ENCODE measurements around the gene HERC4. TPM values are rescaled to one million over a fixed set of nuclear protein-coding genes. Genes with fewer than 3 reads are reported as not detected.
A peak's percentile ranks its signal among the peaks of the same experiment; 100 is the strongest.
"Not testable (repeated sequence)": the region's sequence is repeated elsewhere in the genome, so short reads cannot be mapped to it uniquely, and the experiment has no call there.

Gene HERC4
- total RNA-seq, 1 donor from 2014 or later = 74.2 TPM

DNA sequence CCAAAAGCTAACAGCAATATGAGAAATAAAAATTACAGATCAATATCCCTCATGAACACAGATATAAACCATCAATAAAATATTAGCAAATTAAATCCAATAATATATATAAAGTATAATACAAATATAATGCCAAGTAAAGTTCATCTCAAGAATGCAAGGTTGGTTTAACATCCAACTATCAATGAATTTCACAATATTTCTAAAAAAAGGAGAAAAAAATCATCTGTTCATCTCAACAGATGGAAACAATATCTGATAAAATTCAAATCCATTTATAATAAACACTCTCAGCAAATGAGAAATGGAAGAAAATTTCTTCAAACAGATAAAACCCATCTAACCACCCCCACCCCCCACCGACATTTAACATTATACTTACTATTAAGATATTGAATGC is 103.8 kb downstream of the HERC4 start:
- DNase-seq (ENCODE audit: low spot score) = no peak
- Histone ChIP-seq H3K27ac (no peak overlapping the region), H3K4me2 (no peak overlapping the region), H3K9ac (no peak overlapping the region), H3K79me2 (ENCODE audit: low read depth) (peaks cover 4% of the 10 kb centered on the region), H3K27me3 (no peaks in the 10 kb centered on the region), H3K4me1 (peaks cover 13% of the 10 kb centered on the region), H2AFZ (replicated peaks) (no peak overlapping the region), H4K20me1 (ENCODE audit: low read depth) (no peaks in the 10 kb centered on the region), H3K36me3 (peaks cover 29% of the 10 kb centered on the region), H3K9me3 (ENCODE audit: low read depth) (peaks cover 6% of the 10 kb centered on the region), H3K4me3 (no peak overlapping the region), H3F3A (ENCODE audit: low read depth) (peaks cover 7% of the 10 kb centered on the region)
- H3K36me3 Mint-ChIP-seq = peaks cover 44% of the 10 kb centered on the region
- no peak overlapping the region for H3K27ac Mint-ChIP-seq
- no peak overlapping the region for H3K4me3 Mint-ChIP-seq
- no peaks in the 10 kb centered on the region for H3K4me1 Mint-ChIP-seq
- peaks cover 20% of the 10 kb centered on the region for H3K9me3 Mint-ChIP-seq
- H3K27me3 Mint-ChIP-seq (ENCODE audit: insufficient read depth, low read depth) = no peaks in the 10 kb centered on the region
- TF ChIP-seq EZH2 (IDR thresholded peaks at IDR 0.05) = no peak
- no peak for TF ChIP-seq EZH2phosphoT487 (IDR thresholded peaks at IDR 0.05)
- TF ChIP-seq, protein P1, sequence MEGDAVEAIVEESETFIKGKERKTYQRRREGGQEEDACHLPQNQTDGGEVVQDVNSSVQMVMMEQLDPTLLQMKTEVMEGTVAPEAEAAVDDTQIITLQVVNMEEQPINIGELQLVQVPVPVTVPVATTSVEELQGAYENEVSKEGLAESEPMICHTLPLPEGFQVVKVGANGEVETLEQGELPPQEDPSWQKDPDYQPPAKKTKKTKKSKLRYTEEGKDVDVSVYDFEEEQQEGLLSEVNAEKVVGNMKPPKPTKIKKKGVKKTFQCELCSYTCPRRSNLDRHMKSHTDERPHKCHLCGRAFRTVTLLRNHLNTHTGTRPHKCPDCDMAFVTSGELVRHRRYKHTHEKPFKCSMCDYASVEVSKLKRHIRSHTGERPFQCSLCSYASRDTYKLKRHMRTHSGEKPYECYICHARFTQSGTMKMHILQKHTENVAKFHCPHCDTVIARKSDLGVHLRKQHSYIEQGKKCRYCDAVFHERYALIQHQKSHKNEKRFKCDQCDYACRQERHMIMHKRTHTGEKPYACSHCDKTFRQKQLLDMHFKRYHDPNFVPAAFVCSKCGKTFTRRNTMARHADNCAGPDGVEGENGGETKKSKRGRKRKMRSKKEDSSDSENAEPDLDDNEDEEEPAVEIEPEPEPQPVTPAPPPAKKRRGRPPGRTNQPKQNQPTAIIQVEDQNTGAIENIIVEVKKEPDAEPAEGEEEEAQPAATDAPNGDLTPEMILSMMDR (IDR thresholded peaks at IDR 0.05) = no peak

GRCh38 chr10:67969875-67970274 is 105.2 kb downstream of the HERC4 start:
- peak overlapping the region; percentile 71 for H3K27ac ChIP-seq
- no peaks in the 10 kb centered on the region for H4K20me1 ChIP-seq (ENCODE audit: low read depth)
- H3F3A ChIP-seq (ENCODE audit: low read depth) = peaks cover 5% of the 10 kb centered on the region
- no peaks in the 10 kb centered on the region for H3K27me3 Mint-ChIP-seq (ENCODE audit: insufficient read depth, low read depth)
- no peaks in the 10 kb centered on the region for H3K27me3 ChIP-seq
- H3K4me1 Mint-ChIP-seq = no peaks in the 10 kb centered on the region
- H3K9ac ChIP-seq = no peak overlapping the region
- no peak overlapping the region for H3K4me3 Mint-ChIP-seq
- no peak overlapping the region for H3K4me3 ChIP-seq
- no peak for TF ChIP-seq EZH2phosphoT487 (IDR thresholded peaks at IDR 0.05)
- TF ChIP-seq EZH2 (IDR thresholded peaks at IDR 0.05) = no peak
- TF ChIP-seq, protein P1 (IDR thresholded peaks at IDR 0.05) = no peak
- H3K9me3 Mint-ChIP-seq = peaks cover 20% of the 10 kb centered on the region
- H2AFZ ChIP-seq (replicated peaks) = no peak overlapping the region
- peaks cover 29% of the 10 kb centered on the region for H3K36me3 ChIP-seq
- H3K4me2 ChIP-seq = peak overlapping the region; percentile 19
- peaks cover 4% of the 10 kb centered on the region for H3K79me2 ChIP-seq (ENCODE audit: low read depth)
- H3K36me3 Mint-ChIP-seq = peaks cover 41% of the 10 kb centered on the region
- DNase-seq (ENCODE audit: low spot score) = no peak
- H3K9me3 ChIP-seq (ENCODE audit: low read depth) = peaks cover 6% of the 10 kb centered on the region
- H3K27ac Mint-ChIP-seq = no peak overlapping the region
- H3K4me1 ChIP-seq = peaks cover 10% of the 10 kb centered on the region

DNA sequence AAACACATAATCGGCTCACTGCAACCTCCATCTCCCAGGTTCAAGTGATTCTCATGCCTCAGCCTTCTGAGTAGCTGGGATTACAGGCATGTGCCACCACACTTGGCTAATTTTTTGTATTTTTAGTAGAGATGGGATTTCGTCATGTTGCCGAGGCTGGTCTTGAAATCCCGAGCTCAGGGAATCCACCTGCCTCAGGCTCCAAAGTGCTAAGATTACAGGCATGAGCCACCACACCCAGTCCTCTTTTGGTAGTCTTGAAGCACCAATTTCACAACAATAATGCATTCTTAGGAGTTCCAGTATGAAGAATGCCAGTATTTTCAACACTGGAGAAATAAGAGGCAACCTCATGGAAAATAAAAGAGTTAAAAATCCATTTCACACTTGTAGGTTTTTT is 109.0 kb downstream of the HERC4 start:
- not testable (repeated sequence) for H3K27me3 Mint-ChIP-seq (ENCODE audit: insufficient read depth, low read depth); H3K4me1 Mint-ChIP-seq; H3K4me3 ChIP-seq; H3K27me3 ChIP-seq; H4K20me1 ChIP-seq (ENCODE audit: low read depth); H3F3A ChIP-seq (ENCODE audit: low read depth); H3K4me2 ChIP-seq; H3K27ac ChIP-seq; H3K9ac ChIP-seq; H3K9me3 ChIP-seq (ENCODE audit: low read depth); H3K79me2 ChIP-seq (ENCODE audit: low read depth); H3K36me3 ChIP-seq; DNase-seq (ENCODE audit: low spot score); H2AFZ ChIP-seq (replicated peaks); H3K4me3 Mint-ChIP-seq; H3K27ac Mint-ChIP-seq
- H3K4me1 ChIP-seq = peaks cover 10% of the 10 kb centered on the region
- Mint-ChIP-seq H3K9me3 (peaks cover 12% of the 10 kb centered on the region), H3K36me3 (peaks cover 28% of the 10 kb centered on the region)

- Mint-ChIP-seq H3K9me3 (peaks cover 8% of the 10 kb centered on the region), H3K4me3 (no peak overlapping the region), H3K4me1 (no peaks in the 10 kb centered on the region), H3K27me3 (ENCODE audit: insufficient read depth, low read depth) (no peaks in the 10 kb centered on the region), H3K36me3 (peaks cover 28% of the 10 kb centered on the region), H3K27ac (no peak overlapping the region)
- no peak for DNase-seq (ENCODE audit: low spot score)
- no peak overlapping the region for H2AFZ ChIP-seq (replicated peaks)
- peaks cover under 1% of the 10 kb centered on the region for H3K79me2 ChIP-seq (ENCODE audit: low read depth)
- H3K27ac ChIP-seq = no peak overlapping the region
- no peaks in the 10 kb centered on the region for H4K20me1 ChIP-seq (ENCODE audit: low read depth)
- no peaks in the 10 kb centered on the region for H3K9me3 ChIP-seq (ENCODE audit: low read depth)
- TF ChIP-seq, protein P1 (IDR thresholded peaks at IDR 0.05) = no peak
- no peak for TF ChIP-seq EZH2 (IDR thresholded peaks at IDR 0.05)
- no peak for TF ChIP-seq EZH2phosphoT487 (IDR thresholded peaks at IDR 0.05)
- H3K4me3 ChIP-seq = no peak overlapping the region
- H3F3A ChIP-seq (ENCODE audit: low read depth) = peaks cover 5% of the 10 kb centered on the region
- peaks cover 10% of the 10 kb centered on the region for H3K4me1 ChIP-seq
- H3K9ac ChIP-seq = no peak overlapping the region
- no peaks in the 10 kb centered on the region for H3K36me3 ChIP-seq
- H3K4me2 ChIP-seq = no peak overlapping the region
- no peaks in the 10 kb centered on the region for H3K27me3 ChIP-seq
Observed at GRCh38 chr10:67965456-67965855, 109.6 kb downstream of the HERC4 start.

All from neural progenitor cell (in vitro differentiated cells).